NCI-H1694 treated with DMSO at 0.1 percent for 48 hours (cell line): Measurements from ENCODE around the gene FN1.
"Not testable (repeated sequence)": the region's sequence is repeated elsewhere in the genome, so short reads cannot be mapped to it uniquely, and the experiment has no call there.

Experiments
- DNase-seq: peaks from one replicate; lab custom pipeline; 2025; lab: John Stamatoyannopoulos, UW

The FN1 gene

DNA sequence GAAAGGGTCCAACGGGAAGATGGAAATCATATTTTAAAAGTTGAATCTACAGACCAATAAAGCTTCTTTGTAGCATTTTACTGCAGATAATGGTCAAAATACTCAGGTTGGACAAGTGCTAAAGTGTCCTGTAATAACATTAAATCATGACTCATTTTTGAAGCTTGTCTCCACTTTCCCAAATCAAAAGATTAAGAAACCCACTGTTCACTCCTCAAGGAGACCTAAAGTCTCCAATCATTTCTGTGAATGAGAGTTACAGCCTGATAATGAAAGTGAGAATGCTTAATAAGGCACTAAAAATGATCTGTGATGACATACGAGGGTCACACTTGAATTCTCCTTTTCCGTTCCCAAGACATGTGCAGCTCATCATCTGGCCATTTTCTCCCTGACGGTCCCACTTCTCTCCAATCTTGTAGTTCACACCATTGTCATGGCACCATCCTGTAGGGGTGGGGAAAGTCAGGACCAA, 70.6 kb downstream of the FN1 start:
- DNase-seq: no peak

DNA sequence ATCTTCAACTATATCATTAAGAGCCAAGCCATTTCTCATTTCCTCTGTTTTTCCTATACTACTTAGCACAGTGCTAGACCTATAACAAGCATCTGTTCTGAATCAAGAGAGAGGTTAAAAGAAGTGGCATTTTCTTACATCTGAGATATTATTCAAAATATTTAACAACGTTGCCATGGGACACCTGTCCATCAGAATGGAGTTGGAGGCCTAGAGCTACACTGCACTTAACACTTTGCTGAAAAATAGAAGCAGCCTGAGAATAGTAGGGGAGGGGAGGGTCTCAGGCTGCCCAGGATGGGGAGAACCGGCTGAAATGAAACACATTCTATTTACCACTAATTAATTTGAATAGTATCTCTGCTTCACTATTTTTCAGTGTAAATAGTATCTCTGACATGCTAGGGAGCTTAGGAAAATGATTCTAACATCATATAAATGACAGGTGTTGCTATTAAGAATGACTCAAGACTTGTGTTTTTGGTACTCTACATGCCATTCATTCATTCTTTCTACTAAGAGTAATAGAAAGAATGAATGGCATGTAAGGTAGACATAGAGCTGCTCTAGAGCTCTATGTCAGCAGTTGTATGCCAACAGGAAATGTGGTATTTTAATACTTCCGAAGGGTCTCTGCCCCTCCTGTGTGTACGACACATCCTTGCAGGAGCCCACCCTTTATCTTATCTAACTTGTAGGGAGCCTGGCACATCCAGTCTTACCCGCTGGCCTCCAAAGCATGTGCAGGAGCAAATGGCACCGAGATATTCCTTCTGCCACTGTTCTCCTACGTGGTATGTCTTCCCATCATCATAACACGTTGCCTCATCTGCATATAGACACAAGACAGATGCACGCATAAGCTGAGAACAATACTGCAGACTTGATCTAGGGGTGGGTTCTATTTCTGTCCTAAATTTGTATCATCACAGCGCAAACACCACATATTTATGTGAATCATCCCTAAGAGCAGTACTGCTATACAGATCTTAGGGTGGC, 71.4 kb downstream of the FN1 start:
- DNase-seq: no peak

DNA sequence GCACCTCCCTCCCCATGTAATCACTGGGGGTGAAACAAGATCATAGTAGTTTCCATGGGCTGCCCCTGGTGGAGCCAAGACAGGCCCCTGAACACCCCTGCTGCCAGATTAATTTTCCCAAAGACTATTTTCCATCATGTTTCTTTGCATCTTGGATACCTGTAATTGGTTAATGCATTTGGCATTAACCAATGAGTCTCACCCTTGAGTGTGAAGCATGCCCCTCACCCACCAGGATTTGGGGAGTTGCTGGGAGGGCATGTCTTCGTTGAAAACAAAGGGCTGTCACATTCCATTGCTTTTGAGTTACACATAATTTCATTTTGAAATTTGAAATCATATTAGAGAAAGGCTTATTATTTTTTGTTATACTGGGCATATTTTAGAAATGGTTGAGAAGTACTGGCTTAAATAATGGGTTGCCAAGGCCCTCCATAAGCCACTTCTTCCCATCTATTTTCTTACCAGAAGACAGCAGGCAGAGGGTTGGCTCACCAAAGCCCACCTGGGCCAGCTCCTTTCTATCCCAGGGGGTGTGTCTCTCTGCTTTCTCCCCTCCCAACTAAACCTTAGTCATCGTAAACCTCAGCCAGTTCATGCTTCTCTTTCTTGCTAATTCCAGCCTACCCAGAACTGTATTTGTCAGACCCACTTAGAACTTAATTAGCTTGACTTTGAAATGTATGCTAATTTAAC, 72.3 kb downstream of the FN1 start:
- no peak for DNase-seq

DNA sequence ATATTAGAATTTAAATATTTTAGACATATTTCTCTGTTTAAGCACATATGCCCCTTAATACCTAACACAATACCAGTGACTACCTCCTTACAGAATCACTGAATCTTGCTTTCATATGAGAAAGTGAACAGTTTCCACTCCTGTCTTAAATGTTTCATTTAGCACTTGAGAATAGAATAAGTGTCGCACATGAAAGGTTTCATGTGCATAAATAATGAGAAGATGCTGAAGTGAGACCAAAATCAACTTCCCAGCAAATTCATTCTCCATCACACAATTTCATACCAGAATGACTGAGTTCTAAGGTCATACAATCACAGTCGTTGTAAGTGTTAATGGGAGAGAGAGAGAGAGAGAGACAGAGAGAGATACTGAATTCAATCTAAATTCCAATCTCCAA, 72.8 kb downstream of the FN1 start:
- DNase-seq: no peak

DNA sequence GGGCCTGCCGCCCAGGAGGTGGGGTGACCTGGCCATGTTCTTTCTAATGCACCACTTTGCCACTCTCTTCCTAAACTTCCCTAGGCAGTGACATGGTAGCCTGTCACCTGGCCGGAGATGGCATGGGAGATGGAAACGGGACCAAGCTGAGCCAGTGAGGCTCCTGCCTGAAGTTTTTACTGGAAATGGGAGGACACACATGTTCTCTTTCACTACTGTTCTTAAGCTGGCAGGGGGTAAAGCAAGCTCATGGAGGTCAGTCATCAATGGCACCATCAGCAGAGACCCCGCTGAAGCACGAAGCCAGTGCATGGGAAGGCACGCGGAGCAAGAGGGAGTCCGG, 73.3 kb downstream of the FN1 start:
- no peak for DNase-seq

DNA sequence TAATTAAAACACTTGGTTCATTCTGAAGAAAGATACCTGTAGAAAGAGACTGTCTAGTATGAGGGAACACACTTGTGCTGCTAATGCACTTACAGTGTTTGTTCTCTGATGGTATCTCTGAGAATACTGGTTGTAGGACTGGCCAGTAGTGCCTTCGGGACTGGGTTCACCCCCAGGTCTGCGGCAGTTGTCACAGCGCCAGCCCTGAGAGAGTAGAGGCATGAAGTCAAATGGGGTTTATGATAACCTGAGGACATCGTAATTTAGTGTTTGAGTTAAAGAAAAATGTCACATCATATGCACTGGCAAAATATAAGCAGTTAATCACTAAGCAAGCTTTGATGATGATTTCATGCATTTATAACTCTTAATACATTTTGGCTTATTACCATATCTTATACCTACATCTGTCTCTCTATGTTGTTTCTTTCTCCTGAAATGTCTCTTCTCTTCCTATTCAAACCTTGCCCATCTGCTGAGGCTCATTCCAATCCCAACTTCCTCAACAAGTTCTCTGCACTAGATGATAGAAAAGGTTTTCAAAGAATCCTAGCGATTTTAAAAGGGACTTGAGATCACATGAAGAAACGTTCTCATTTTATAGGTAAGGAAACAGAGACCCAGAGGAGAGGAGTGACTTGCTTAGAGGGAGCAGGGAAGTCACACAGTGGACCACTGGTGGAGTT, 73.8 kb downstream of the FN1 start:
- DNase-seq: no peak

DNA sequence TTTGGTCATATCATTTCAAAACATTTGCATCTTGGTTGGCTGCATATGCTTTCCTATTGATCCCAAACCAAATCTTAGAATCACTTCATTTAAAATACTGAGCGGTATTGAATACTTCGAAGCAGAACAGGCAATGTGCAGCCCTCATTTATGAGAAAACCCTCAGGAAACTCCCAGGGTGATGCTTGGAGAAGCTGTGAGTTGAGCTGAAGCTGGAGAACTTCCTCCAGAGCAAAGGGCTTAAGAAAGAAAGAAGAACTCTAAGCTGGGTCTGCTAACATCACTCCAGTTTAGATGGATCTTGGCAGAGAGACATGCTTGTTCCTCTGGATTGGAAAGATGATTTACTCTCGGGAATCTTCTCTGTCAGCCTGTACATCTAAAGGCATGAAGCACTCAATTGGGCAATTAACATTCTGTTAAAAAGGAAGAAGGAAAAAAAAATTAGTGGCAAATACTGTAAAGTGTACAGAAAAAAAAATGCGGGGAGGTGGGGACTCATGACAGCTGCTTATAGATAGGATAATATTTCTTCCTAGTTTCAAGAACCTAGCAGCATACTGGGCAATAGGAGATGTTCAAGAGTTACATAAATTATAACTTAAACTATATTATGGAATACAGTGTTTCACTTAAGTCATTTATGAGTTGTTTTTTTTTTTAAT, 74.5 kb downstream of the FN1 start:
- DNase-seq: no peak

DNA sequence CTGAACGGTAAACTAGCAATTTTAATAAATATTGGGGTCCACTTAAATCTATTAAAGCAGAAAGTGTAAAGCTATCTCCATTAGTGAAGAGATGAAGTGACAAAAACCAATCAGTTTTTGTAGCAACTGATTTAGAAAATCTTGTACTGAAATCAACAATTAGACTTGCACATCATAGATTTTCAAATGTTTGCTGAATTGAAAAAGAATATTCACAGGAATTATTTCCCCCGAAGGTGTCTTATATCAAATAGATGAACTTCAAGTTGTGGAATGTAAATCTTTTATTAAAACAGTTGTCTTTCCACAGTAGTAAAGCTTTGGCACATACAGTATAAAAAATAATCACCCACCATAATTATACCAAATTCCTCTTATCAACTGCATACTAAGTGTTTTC, 75.3 kb downstream of the FN1 start:
- DNase-seq: no peak

DNA sequence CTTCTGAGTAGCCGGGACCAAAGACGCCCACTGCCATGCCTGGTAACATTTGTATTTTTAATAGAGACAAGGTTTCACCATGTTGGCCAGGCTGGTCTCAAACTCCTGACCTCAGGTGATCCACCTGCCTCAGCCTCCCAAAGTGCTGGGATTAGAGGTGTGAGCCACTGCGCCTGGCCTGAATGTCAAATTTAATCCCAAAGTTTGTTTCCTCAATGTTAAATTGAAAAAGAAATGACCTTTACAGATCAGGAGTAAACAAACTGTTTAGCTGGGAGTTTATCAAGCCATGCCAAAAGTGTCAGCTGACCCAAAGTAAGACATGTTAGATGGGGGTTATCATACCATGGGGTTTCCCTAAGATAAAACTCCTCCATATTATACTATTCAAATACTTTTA, 75.8 kb downstream of the FN1 start:
- DNase-seq: not testable (repeated sequence)

DNA sequence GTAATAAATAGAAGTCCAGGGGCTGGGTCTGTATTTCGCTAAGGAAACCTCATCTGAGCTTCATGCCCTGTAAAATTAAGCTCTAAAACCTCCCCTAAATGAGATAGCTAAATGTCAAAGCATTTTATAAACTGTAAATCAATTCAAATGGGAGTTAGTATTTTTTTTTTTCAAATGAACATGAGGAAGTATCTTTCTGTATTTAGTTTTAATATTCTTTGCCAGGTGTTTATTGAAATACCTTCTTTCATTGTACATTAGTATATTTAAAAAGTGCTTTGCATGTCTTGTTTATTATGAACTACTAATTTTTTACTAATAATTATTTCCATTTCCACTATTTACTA, 76.3 kb downstream of the FN1 start:
- DNase-seq: no peak

DNA sequence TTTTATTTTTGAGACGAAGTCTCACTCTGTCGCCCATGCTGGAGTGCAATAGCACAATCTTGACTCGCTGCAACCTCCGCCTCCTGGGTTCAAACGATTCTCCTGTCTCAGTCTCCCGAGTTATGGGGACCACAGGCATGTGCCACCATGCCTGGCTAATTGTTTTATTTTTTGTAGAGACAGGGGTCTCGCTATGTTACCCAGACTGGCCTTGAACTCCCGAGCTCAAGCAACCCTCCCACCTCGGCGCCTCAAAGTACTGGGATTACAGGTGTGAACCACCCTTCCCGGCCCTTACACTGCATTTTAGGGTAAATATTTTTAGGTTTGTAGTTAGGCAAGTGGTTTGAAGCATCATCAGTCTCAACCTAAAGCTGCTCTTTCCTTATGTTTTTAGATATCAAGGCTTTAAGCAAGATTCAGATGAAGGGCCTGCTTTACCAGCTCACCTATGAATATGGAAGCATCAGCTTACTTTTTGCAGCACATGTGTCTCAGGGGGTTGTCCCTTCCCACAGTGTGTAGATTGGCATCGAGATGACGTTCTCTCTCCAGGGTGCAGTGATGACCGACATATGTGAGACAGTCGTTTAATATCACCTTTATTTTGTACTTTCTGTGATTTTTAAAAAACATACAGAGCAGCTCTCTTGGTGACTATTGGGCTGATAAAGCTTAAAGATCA, 76.8 kb downstream of the FN1 start:
- DNase-seq: no peak

DNA sequence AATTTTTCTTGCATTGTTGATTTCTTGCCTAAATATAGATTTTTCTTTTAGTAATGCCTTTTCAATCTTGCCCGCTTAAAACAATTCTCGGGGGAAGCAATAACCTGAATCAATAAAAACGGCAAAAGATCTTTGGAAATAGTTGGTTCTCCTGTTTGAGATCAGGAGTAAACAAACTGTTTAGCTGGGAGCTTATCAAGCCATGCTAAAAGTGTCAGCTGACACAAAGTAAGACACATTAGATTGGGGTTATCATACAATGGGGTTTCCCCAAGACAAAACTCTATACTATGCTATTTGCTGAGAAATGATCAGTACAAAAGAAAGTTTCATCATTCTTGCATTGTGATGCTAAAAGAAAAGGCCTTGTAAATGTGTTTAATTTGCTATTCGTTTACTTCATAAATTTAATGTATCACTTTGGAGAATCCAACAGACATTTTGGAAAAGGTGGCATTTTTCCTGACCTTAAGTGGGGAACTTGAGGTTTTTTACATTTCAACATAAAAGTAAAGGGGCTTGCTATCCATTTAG, 77.5 kb downstream of the FN1 start:
- DNase-seq: no peak

DNA sequence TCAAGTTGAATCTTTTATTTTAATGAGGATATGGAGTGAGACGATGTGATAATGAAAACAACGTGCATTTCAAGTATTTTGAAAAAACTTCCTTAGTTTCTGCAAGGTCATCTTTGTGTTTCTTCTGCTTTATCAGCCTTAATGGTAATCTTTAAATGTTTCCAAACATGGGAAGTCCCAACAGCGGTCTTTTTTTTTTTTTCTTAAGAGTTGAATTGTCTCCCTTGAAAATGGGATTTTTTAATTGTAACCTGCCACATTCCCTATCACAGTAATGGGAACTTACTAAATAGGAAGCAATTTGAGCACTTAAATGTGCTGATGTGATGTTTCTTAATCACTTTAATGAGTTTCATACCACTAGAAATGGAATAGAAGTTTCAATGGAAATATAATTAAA, 78.2 kb downstream of the FN1 start:
- DNase-seq: no peak

DNA sequence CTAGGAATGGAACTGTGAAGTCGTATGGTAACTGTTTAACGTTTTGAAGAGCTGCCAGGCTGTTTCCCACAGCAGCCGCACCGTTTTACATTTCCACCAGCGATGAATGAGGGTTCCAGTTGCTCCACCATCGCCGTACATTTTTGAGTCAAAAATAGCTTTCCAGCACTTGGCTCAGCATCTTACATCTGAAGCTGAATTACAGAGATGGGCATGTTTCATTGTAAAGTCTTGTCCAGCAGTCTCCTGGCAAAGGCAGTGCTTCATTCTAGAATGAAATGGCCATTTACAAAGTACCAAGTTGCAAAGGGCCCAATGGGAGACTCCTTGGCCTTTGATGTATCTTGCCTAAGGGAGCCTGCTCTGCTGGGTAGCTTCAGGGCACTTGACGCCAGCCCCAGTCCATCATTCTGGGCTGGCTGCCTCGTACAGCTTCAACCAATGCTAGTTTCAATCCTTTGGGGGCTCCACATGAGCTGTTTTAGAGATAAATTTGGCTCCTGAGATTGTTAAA, 78.9 kb downstream of the FN1 start:
- no peak for DNase-seq

DNA sequence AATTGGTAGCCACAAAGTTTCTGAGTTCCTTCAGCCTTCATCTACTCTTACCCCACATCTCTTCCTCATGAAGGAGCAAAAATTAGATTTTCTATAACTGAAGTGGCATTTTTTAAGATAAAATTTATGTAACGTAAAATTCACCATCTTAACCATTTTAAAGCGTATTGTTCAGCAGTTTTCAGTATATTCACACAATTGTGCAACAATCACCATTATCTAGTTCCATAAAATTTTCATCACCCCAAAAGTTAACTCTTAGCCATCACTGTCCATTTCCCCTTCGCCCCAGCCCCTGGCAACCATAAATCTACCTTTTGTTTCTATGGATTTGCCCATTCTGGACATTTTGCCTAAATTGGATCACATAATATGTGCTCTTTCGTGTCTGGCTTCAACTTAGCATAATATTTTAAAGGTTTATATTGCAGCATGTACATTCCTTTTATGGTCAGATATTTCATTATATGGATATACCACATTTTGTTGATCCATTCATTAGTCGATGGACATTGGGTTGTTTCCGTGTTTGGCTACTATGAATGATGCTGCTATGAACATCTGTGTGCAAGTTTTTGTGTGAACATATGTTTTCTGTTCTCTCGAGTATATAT, 79.4 kb downstream of the FN1 start:
- no peak for DNase-seq

DNA sequence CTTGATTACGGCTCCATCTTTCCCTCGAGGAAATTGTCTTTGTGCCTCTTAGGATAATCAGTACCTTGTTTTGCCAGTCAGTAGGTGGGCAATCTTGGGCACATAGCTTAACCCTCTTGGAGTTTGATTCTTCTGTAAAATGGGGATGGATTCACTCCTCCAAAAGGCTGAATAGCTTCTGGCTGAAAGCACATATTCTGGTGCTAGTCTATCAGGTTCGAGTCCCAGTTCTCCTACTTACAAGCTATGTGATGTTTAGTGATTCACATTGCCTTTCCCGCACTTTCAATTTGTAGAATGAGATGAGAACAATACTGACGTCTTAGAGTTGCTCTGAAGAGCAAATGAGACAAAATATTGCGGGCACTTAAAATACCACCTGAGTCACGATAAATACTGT, 80.1 kb downstream of the FN1 start:
- no peak for DNase-seq

DNA sequence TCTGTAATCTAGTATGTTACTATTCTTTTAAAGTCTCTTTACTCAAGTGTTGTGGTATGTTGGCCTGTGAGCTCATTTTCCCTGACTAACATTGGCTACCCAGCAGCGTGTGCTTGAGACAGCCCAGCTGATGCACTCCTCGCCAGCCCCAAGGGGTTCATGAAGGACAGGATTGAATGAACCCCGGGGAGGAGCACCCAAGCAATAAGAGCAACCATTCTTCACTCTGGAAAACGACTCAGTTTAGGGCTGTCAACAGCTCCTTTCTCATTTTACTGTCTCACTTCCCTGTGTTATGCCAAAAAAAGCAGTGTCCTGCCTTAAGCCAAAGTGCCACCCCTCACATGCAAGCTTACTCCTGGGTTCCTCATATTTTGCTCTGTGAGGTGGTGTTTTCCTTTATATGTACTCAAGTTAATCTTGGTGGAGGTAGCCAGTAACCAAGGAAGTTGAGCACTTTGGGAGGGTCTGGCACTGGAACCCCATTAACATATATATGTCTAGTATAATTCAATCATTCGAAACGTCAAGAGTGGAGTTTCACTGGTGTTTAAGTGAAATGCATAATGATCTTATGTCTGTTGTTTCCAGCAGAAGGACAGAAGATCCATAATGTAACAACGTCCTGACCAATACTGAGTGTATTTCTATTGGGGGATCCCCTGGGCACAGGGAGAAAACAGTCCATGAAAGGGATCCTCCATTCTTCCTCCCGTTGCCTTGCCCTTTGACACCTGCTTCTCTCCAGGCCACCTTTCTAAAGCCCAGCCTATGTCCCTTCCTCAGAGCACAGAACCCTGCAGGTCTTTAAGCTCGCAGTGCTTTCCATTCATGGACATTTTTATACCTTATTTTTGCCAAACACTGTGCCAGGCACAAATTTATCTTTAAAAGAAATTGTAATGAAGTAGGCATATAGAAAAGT, 80.8 kb downstream of the FN1 start:
- no peak for DNase-seq

DNA sequence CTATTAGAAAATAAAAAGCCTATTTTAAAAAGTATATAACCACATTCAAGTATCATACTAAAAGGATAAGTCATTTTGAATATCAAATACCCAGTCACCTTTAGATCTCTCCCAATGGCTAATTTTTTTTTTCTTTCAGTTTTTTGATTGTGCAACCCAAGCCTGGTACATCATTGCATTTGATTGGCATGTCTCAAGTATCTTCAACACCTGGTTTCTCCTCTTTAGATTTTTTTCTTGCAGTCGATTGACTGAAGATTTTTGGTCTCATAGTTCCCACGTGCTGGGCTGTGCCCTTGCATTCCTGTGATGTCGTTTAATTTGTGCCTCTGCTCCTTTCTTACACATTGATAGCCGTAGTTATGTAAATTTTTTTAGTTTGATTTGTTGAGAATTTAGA, 83.3 kb downstream of the FN1 start:
- DNase-seq: no peak

DNA sequence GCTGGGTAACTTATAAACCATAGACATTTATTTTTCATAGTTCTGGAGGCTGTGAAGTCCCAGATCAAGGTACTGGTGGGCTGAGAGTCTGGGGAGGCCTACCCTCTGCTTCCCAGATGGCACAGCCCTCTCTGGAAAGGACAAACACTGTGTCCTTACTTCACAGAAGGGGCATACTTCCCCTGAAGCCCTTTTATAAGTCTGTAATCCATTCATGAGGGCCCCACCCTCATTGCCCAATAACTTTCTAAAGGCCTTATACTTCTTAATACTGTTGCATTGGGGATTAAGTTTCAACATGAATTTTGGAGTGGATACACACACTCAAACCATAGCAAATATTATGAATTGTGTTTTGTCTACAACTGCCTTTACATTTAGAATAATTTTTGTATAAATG, 88.0 kb downstream of the FN1 start:
- no peak for DNase-seq
